ENCODE results near the gene MAPRE3.

- TF ChIP-seq CTCF (IDR thresholded peaks at IDR 0.05) (no peak), POLR2AphosphoS5 (IDR thresholded peaks at IDR 0.05) (no peak)
Observed at GRCh38 chr2:26970244-26970927, at the start of gene MAPRE3.
